Endodermal cell (in vitro differentiated cells): ENCODE results near the gene YBX3. TPM values are rescaled to one million over a fixed set of nuclear protein-coding genes. Genes with fewer than 3 reads are reported as not detected.

Experiments
- DNase-seq: peaks from one replicate; pipeline ENCODE4 v3.0.0-alpha.2; 2017
- H3K27ac ChIP-seq: 2 replicates; pipeline ENCODE4 v1.5.1; 2013; ENCODE audit warnings: mild to moderate bottlenecking, low read depth, low read length, moderate library complexity
- H3K27me3 ChIP-seq: 2 replicates; pipeline ENCODE4 v1.6.1; 2013; ENCODE audit warnings: mild to moderate bottlenecking, low read length, moderate library complexity; ENCODE audit not compliant: insufficient read depth, control insufficient read depth, poor library complexity, severe bottlenecking
- H3K36me3 ChIP-seq: 2 replicates; pipeline ENCODE4 v1.7.0; 2013; ENCODE audit warnings: mild to moderate bottlenecking, low read length, moderate library complexity; ENCODE audit not compliant: control insufficient read depth, insufficient read depth
- H3K4me1 ChIP-seq: one replicate; pipeline ENCODE4 v1.7.0; 2013; ENCODE audit warnings: low read length; ENCODE audit not compliant: control insufficient read depth, insufficient read depth
- H3K4me3 ChIP-seq: 2 replicates; pipeline ENCODE4 v1.5.1; 2013; ENCODE audit warnings: mild to moderate bottlenecking, low read length, moderate library complexity
- H3K9ac ChIP-seq: 2 replicates; pipeline ENCODE4 v1.6.1; 2013; ENCODE audit warnings: mild to moderate bottlenecking, low read length, moderate library complexity; ENCODE audit not compliant: poor library complexity, severe bottlenecking; ENCODE audit errors: extremely low read depth
- H3K9me3 ChIP-seq: 2 replicates; pipeline ENCODE4 v1.6.1; 2013; ENCODE audit warnings: mild to moderate bottlenecking, low read length, moderate library complexity; ENCODE audit not compliant: control insufficient read depth
- H3K27ac Mint-ChIP-seq: 2 replicates; pipeline ENCODE4 v1.8.0; 2020; ENCODE audit warnings: mixed read lengths
- H3K27me3 Mint-ChIP-seq: 2 replicates; pipeline ENCODE4 v1.8.0; 2021; ENCODE audit warnings: mild to moderate bottlenecking, mixed read lengths; ENCODE audit not compliant: insufficient read depth
- H3K36me3 Mint-ChIP-seq: 2 replicates; pipeline ENCODE4 v1.8.0; 2020; ENCODE audit warnings: low read depth, mixed read lengths
- H3K4me1 Mint-ChIP-seq: 2 replicates; pipeline ENCODE4 v1.8.0; 2020; ENCODE audit warnings: mixed read lengths
- H3K4me3 Mint-ChIP-seq: 2 replicates; pipeline ENCODE4 v1.8.0; 2020; ENCODE audit warnings: mild to moderate bottlenecking, moderate library complexity, mixed read lengths
- H3K9me3 Mint-ChIP-seq: 2 replicates; pipeline ENCODE4 v1.8.0; 2020; ENCODE audit warnings: mild to moderate bottlenecking, mixed read lengths
- CTCF ChIP-seq: fragments of 200-600 bp; sonication (generic); conservative IDR thresholded peaks from 2 replicates; pipeline ENCODE4 v1.5.0; 2021; ENCODE audit warnings: antibody characterized with exemption, mild to moderate bottlenecking
- WGBS, 2 experiments: methylation state at CpG; one replicate each; pipeline versions ENCODE4 v1.1.5 to v1.1.7; 2013; ENCODE audit warnings: missing lambda C conversion rate in 2 of 2, mixed read lengths in 1 of 2; ENCODE audit not compliant: insufficient coverage in 1 of 2, insufficient read length in 1 of 2; 5-methylcytosine and 5-hydroxymethylcytosine counted together
- total RNA-seq, 2 donors: library from RNA; stranded (reverse); fragmentation: NEBNext Ultra II Directional in 1 of 2; extraction: Animal tissue kit (Norgen Biotek cat#: 25700) in 1 of 2; gene quantifications; 2 replicates in 1 of 2; 3 replicates in 1 of 2; pipeline ENCODE4 v1.2.1, GENCODE V29; 2021

YBX3 gene
- total RNA-seq, 2 donors from 2014 or later = 251 to 419 TPM

GRCh38 chr12:10722502-10722904 is 620 bp downstream of the YBX3 start:
- TF ChIP-seq CTCF = peak; percentile 74
- DNase-seq = peak; percentile 87

GRCh38 chr12:10721651-10722501 is 1.2 kb downstream of the YBX3 start:
- peaks cover 18% of the 10 kb centered on the region for H3K4me1 ChIP-seq
- Mint-ChIP-seq H3K9me3 (no peaks in the 10 kb centered on the region), H3K27ac (peak overlapping the region; percentile 95), H3K36me3 (no peaks in the 10 kb centered on the region), H3K4me3 (peak overlapping the region; percentile 89), H3K27me3 (peaks cover 23% of the 10 kb centered on the region), H3K4me1 (peaks cover 56% of the 10 kb centered on the region)
- TF ChIP-seq CTCF = no peak
- no peak for DNase-seq
- no peaks in the 10 kb centered on the region for H3K36me3 ChIP-seq
- WGBS, 2 experiments = 0 to 1% methylated on average over 10 to 26 of the region's 26 CpGs
- H3K4me3 ChIP-seq = peak overlapping the region; percentile 96
- H3K27ac ChIP-seq = peak overlapping the region; percentile 14
- H3K9ac ChIP-seq = peak overlapping the region; percentile 58
- H3K27me3 ChIP-seq = peaks cover 25% of the 10 kb centered on the region
- no peaks in the 10 kb centered on the region for H3K9me3 ChIP-seq

More at GRCh38 chr12:10722502-10722904, 620 bp downstream of the YBX3 start:
- H3K9me3 ChIP-seq = no peaks in the 10 kb centered on the region
- Mint-ChIP-seq H3K27ac (peak overlapping the region; percentile 95), H3K9me3 (no peaks in the 10 kb centered on the region), H3K27me3 (peaks cover 23% of the 10 kb centered on the region), H3K4me3 (peak overlapping the region; percentile 89), H3K36me3 (no peaks in the 10 kb centered on the region), H3K4me1 (peaks cover 49% of the 10 kb centered on the region)
- WGBS, 2 experiments = 0 to 2% methylated on average over 10 to 36 of the region's 36 CpGs
- peaks cover 18% of the 10 kb centered on the region for H3K4me1 ChIP-seq
- peaks cover 25% of the 10 kb centered on the region for H3K27me3 ChIP-seq
- H3K9ac ChIP-seq = peak overlapping the region; percentile 58
- H3K36me3 ChIP-seq = no peaks in the 10 kb centered on the region
- H3K4me3 ChIP-seq = peak overlapping the region; percentile 96
- peak overlapping the region; percentile 14 for H3K27ac ChIP-seq

- peak overlapping the region; percentile 89 for H3K4me3 Mint-ChIP-seq
- H3K4me1 ChIP-seq = peaks cover 18% of the 10 kb centered on the region
- peak overlapping the region; percentile 58 for H3K9ac ChIP-seq
Measured at GRCh38 chr12:10720974-10721650, 2.0 kb downstream of the YBX3 start.

More at GRCh38 chr12:10720974-10721650, 2.0 kb downstream of the YBX3 start:
- no peak overlapping the region for H3K27ac Mint-ChIP-seq
- peaks cover 22% of the 10 kb centered on the region for H3K27me3 ChIP-seq
- no peak for TF ChIP-seq CTCF
- peaks cover 2% of the 10 kb centered on the region for H3K36me3 ChIP-seq
- no peak overlapping the region for H3K27ac ChIP-seq
- 45 to 67% methylated on average over 3 of the region's 3 CpGs for WGBS, 2 experiments
- H3K4me1 Mint-ChIP-seq = peaks cover 62% of the 10 kb centered on the region
- peak overlapping the region; percentile 96 for H3K4me3 ChIP-seq
- H3K9me3 ChIP-seq = no peaks in the 10 kb centered on the region
- peaks cover 5% of the 10 kb centered on the region for H3K36me3 Mint-ChIP-seq
- no peak for DNase-seq
- peaks cover 20% of the 10 kb centered on the region for H3K27me3 Mint-ChIP-seq
- no peaks in the 10 kb centered on the region for H3K9me3 Mint-ChIP-seq
